Suprapubic skin (tissue), 4 donors: ENCODE results near the gene MOB1B.

ENCODE experiments used
- EP300 ChIP-seq: sonication (generic); formaldehyde crosslinking; IDR thresholded peaks from one replicate; pipeline ENCODE4 v1.6.1; 2017; ENCODE audit warnings: antibody characterized with exemption
- POLR2A ChIP-seq, 2 donors: fragments of 450-650 bp; IDR thresholded peaks; one replicate each; pipeline ENCODE4 v1.6.1; 2017; ENCODE audit warnings: antibody characterized with exemption in 2 of 2, mild to moderate bottlenecking in 2 of 2, moderate library complexity in 2 of 2
- POLR2AphosphoS5 ChIP-seq, 3 donors: sonication (generic); formaldehyde crosslinking; IDR thresholded peaks; one replicate each; pipeline ENCODE4 v1.6.1; 2017; ENCODE audit warnings: antibody characterized with exemption in 3 of 3
- TF ChIP-seq, protein P1 (sequence below), 2 donors: fragments of 200-600 bp in 1 of 2; fragments of 450-650 bp in 1 of 2; sonication (generic) in 1 of 2; IDR thresholded peaks; one replicate each; pipeline ENCODE4 v1.5.1; 2016 to 2019; ENCODE audit warnings: antibody characterized with exemption in 2 of 2, mild to moderate bottlenecking in 1 of 2, moderate library complexity in 1 of 2

DNA sequence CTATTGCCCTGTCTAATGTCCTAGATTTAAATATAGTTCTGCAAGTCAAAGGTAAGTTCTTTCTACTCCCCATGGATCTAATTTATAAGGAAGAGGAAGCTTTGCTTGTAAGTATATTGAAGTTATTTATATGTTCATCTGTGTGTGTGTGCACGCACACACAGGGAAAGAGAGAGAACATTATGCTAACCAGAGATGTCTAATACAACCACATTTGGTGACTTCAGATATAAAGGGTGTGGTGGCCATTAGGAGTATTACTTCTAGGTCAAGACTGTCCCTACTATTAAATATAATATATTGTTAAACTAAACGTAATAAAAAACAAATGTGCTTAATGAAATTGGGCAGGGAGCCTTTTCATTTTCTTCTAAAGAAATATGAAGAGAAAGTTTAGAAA is 95.4 kb downstream of the MOB1B start:
- TF ChIP-seq POLR2A (IDR thresholded peaks at IDR 0.05): no peak
- TF ChIP-seq, protein P1, sequence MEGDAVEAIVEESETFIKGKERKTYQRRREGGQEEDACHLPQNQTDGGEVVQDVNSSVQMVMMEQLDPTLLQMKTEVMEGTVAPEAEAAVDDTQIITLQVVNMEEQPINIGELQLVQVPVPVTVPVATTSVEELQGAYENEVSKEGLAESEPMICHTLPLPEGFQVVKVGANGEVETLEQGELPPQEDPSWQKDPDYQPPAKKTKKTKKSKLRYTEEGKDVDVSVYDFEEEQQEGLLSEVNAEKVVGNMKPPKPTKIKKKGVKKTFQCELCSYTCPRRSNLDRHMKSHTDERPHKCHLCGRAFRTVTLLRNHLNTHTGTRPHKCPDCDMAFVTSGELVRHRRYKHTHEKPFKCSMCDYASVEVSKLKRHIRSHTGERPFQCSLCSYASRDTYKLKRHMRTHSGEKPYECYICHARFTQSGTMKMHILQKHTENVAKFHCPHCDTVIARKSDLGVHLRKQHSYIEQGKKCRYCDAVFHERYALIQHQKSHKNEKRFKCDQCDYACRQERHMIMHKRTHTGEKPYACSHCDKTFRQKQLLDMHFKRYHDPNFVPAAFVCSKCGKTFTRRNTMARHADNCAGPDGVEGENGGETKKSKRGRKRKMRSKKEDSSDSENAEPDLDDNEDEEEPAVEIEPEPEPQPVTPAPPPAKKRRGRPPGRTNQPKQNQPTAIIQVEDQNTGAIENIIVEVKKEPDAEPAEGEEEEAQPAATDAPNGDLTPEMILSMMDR (IDR thresholded peaks at IDR 0.05): no peak
- no peak for TF ChIP-seq POLR2AphosphoS5 (IDR thresholded peaks at IDR 0.05)
- no peak for TF ChIP-seq EP300
